Stimulated activated CD8-positive, alpha-beta memory T cell treated with anti-CD3 and anti-CD28 coated beads, Interleukin-15, amount 100 ng/mL, for 24 hours (primary cell): ENCODE measurements around the gene FAM241B.

ENCODE experiments used
- DNase-seq: peaks from one replicate; pipeline ENCODE4 v3.0.0-alpha.2; 2020; ENCODE audit warnings: low read depth

FAM241B gene

GRCh38 chr10:69634759-69635425, 4.8 kb downstream of the FAM241B start:
- no peak for DNase-seq

- no peak for DNase-seq
Observed at GRCh38 chr10:69635428-69636272, 5.6 kb downstream of the FAM241B start.

- DNase-seq = no peak
Observed at GRCh38 chr10:69636273-69636575, 6.2 kb downstream of the FAM241B start.

- no peak for DNase-seq
Observed at GRCh38 chr10:69636626-69637605, 6.9 kb downstream of the FAM241B start.

GRCh38 chr10:69638642-69639041, 8.6 kb downstream of the FAM241B start:
- DNase-seq = no peak

- peak; percentile 40 for DNase-seq
Observed at GRCh38 chr10:69639291-69640195, 9.5 kb downstream of the FAM241B start.

- DNase-seq = no peak
Observed at GRCh38 chr10:69640196-69640980, 10.3 kb downstream of the FAM241B start.

GRCh38 chr10:69641261-69641980, 11.4 kb downstream of the FAM241B start:
- no peak for DNase-seq

- no peak for DNase-seq
Observed at GRCh38 chr10:69642747-69643146, 12.7 kb downstream of the FAM241B start.

GRCh38 chr10:69643779-69644657, 14.0 kb downstream of the FAM241B start:
- DNase-seq = no peak

GRCh38 chr10:69644658-69645295, 14.7 kb downstream of the FAM241B start:
- DNase-seq = peak; percentile 16

GRCh38 chr10:69645296-69646184, 15.5 kb downstream of the FAM241B start:
- no peak for DNase-seq

GRCh38 chr10:69646185-69647060, 16.4 kb downstream of the FAM241B start:
- DNase-seq = no peak

GRCh38 chr10:69647126-69647525, 17.1 kb downstream of the FAM241B start:
- no peak for DNase-seq

GRCh38 chr10:69647819-69648218, 17.8 kb downstream of the FAM241B start:
- DNase-seq = no peak

- no peak for DNase-seq
Observed at GRCh38 chr10:69648461-69648860, 18.4 kb downstream of the FAM241B start.
